GM12878 (cell line): ENCODE data around the gene PRR14L. TPM values are rescaled to one million over a fixed set of nuclear protein-coding genes. Genes with fewer than 3 reads are reported as not detected.

Source experiments
- ZSCAN29 ChIP-seq: fragments of 450-650 bp; IDR thresholded peaks from 2 replicates; pipeline ENCODE4 v1.6.1; 2017; ENCODE audit warnings: mild to moderate bottlenecking, moderate library complexity
- polyA plus RNA-seq, 11 experiments: library from polyadenylated mRNA; depleted of rRNA in 4 of 11; unstranded in 6 of 11; stranded (reverse) in 5 of 11; fragments of >200 nt; fragmentation: Nextera tagmentation in 4 of 11; fragmentation: Illumina TruSeq in 1 of 11; extraction: Ambion mirVana in 4 of 11; extraction: Trizol in 1 of 11; gene quantifications; 1 replicate in 1 of 11; 2 replicates in 10 of 11; pipeline versions ENCODE4 v1.2.1 to v1.2.3, GENCODE V29; 2011 to 2016; ENCODE audit warnings: inconsistent platforms in 2 of 11, missing spikeins in 2 of 11, low read depth in 1 of 11
- total RNA-seq, 4 experiments: library from RNA; depleted of rRNA in 3 of 4; stranded (reverse); fragments of >200 nt in 3 of 4; fragmentation: Illumina TruSeq in 1 of 4; extraction: Trizol in 1 of 4; gene quantifications; 2 replicates each; pipeline versions ENCODE4 v1.2.1 to v1.2.3, GENCODE V29; 2013 to 2021
- TF ChIP-seq, protein P1 (sequence below): fragments of 450-650 bp; IDR thresholded peaks from 2 replicates; pipeline ENCODE4 v1.6.1; 2017; ENCODE audit warnings: antibody characterized with exemption, mild to moderate bottlenecking, moderate library complexity
- TF ChIP-seq, protein P2 (sequence below): fragments of 450-650 bp; conservative IDR thresholded peaks from 2 replicates; pipeline ENCODE4 v1.6.1; 2017; ENCODE audit warnings: mild to moderate bottlenecking, moderate library complexity

Gene PRR14L
- total and polyA plus RNA-seq, 10 of the 15 experiments (the other 5 are each of a cell fraction or from before 2014, with no cell fraction given) = 4.2 to 49.0 (median 21.4) TPM

DNA sequence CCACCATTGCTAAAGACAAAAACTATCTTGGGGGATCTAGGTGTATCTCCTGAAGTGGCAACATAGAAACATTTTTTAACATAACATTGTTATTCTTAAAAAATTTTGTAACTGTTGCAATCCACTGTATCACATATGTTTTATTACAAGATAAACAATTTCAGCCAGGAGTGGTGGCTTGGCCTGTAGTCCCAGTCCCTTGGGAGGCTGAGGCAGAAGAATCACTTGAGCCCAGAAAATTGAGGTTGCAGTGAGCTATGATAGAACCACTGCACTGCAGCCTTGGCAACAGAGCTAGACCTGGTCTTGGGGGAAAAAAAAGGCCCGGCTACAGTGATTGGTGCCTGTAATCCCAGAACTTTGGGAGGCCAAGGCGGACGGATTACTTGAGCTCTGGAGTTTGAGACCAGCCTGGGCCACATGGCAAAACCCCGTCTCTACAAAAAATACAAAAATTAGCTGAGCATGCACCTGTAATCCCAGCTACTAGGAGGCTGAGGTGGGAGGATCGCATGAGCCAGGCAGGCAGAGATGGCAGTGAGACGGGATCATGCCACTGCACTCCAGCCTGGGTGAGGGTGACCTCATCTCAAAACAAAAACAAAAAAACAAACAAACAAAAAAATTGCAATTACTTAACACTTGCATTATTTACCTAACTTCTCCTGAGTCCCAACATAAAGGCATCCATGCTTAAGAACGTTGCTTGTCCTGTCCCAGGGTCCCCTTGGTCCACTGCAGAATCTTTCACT, 2.3 kb upstream of the PRR14L start (continued):
- TF ChIP-seq, protein P1, sequence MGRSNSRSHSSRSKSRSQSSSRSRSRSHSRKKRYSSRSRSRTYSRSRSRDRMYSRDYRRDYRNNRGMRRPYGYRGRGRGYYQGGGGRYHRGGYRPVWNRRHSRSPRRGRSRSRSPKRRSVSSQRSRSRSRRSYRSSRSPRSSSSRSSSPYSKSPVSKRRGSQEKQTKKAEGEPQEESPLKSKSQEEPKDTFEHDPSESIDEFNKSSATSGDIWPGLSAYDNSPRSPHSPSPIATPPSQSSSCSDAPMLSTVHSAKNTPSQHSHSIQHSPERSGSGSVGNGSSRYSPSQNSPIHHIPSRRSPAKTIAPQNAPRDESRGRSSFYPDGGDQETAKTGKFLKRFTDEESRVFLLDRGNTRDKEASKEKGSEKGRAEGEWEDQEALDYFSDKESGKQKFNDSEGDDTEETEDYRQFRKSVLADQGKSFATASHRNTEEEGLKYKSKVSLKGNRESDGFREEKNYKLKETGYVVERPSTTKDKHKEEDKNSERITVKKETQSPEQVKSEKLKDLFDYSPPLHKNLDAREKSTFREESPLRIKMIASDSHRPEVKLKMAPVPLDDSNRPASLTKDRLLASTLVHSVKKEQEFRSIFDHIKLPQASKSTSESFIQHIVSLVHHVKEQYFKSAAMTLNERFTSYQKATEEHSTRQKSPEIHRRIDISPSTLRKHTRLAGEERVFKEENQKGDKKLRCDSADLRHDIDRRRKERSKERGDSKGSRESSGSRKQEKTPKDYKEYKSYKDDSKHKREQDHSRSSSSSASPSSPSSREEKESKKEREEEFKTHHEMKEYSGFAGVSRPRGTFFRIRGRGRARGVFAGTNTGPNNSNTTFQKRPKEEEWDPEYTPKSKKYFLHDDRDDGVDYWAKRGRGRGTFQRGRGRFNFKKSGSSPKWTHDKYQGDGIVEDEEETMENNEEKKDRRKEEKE = no peak
- no peak for TF ChIP-seq ZSCAN29
- TF ChIP-seq, protein P2, sequence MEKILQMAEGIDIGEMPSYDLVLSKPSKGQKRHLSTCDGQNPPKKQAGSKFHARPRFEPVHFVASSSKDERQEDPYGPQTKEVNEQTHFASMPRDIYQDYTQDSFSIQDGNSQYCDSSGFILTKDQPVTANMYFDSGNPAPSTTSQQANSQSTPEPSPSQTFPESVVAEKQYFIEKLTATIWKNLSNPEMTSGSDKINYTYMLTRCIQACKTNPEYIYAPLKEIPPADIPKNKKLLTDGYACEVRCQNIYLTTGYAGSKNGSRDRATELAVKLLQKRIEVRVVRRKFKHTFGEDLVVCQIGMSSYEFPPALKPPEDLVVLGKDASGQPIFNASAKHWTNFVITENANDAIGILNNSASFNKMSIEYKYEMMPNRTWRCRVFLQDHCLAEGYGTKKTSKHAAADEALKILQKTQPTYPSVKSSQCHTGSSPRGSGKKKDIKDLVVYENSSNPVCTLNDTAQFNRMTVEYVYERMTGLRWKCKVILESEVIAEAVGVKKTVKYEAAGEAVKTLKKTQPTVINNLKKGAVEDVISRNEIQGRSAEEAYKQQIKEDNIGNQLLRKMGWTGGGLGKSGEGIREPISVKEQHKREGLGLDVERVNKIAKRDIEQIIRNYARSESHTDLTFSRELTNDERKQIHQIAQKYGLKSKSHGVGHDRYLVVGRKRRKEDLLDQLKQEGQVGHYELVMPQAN = no peak
- TF ChIP-seq, all 136 proteins: peak for 0
